Activated naive CD8-positive, alpha-beta T cell treated with anti-CD3 and anti-CD28 coated beads, Interleukin-2, amount 50 U/mL, for 16 hours (primary cell): ENCODE data around the gene TULP1.
A peak's percentile ranks its signal among the peaks of the same experiment; 100 is the strongest.
"Not testable (repeated sequence)": the region's sequence is repeated elsewhere in the genome, so short reads cannot be mapped to it uniquely, and the experiment has no call there.

Experiments
- DNase-seq: peaks from one replicate; pipeline ENCODE4 v3.0.0-alpha.2; 2020; ENCODE audit warnings: low read depth, low spot score

TULP1 gene

GRCh38 chr6:35512740-35513139 lies at the start of gene TULP1:
Gene TULP1, minus strand, starts transcription at chr6:35512896. Its CDS starts 38 bp downstream, at chr6:35512858.
- DNase-seq = no peak

- DNase-seq = no peak
Measured at GRCh38 chr6:35562060-35562459, 49.4 kb upstream of the TULP1 start.

GRCh38 chr6:35561113-35561512 lies 48.4 kb upstream of the TULP1 start:
- no peak for DNase-seq

- no peak for DNase-seq
Measured at GRCh38 chr6:35558571-35558970, 45.9 kb upstream of the TULP1 start.

- no peak for DNase-seq
Measured at GRCh38 chr6:35557239-35557638, 44.5 kb upstream of the TULP1 start.

GRCh38 chr6:35554811-35555210 lies 42.1 kb upstream of the TULP1 start:
- no peak for DNase-seq

GRCh38 chr6:35553315-35553714 lies 40.6 kb upstream of the TULP1 start:
- no peak for DNase-seq

GRCh38 chr6:35552285-35552917 lies 39.7 kb upstream of the TULP1 start:
- peak; percentile 29 for DNase-seq

GRCh38 chr6:35550437-35550836 lies 37.7 kb upstream of the TULP1 start:
- no peak for DNase-seq

GRCh38 chr6:35547676-35548075 lies 35.0 kb upstream of the TULP1 start:
- DNase-seq = no peak

- no peak for DNase-seq
Measured at GRCh38 chr6:35544769-35545361, 32.2 kb upstream of the TULP1 start.

GRCh38 chr6:35543459-35544193 lies 30.9 kb upstream of the TULP1 start:
- DNase-seq = no peak

GRCh38 chr6:35541836-35542235 lies 29.1 kb upstream of the TULP1 start:
- DNase-seq = no peak

GRCh38 chr6:35539223-35539622 lies 26.5 kb upstream of the TULP1 start:
- DNase-seq = no peak

GRCh38 chr6:35535847-35536246 lies 23.2 kb upstream of the TULP1 start:
- not testable (repeated sequence) for DNase-seq

GRCh38 chr6:35534407-35535170 lies 21.9 kb upstream of the TULP1 start:
- no peak for DNase-seq

GRCh38 chr6:35533981-35534380 lies 21.3 kb upstream of the TULP1 start:
- DNase-seq = no peak

- no peak for DNase-seq
Measured at GRCh38 chr6:35532126-35532525, 19.4 kb upstream of the TULP1 start.

GRCh38 chr6:35524380-35525020 lies 11.8 kb upstream of the TULP1 start:
- no peak for DNase-seq

- DNase-seq = peak; percentile 75
Measured at GRCh38 chr6:35522660-35523658, 10.3 kb upstream of the TULP1 start.
